ENCODE results near the gene TSSK2. TPM values are rescaled to one million over a fixed set of nuclear protein-coding genes. Genes with fewer than 3 reads are reported as not detected.

TSSK2 gene
- polyA plus RNA-seq, 1 experiment, result not detected

DNA sequence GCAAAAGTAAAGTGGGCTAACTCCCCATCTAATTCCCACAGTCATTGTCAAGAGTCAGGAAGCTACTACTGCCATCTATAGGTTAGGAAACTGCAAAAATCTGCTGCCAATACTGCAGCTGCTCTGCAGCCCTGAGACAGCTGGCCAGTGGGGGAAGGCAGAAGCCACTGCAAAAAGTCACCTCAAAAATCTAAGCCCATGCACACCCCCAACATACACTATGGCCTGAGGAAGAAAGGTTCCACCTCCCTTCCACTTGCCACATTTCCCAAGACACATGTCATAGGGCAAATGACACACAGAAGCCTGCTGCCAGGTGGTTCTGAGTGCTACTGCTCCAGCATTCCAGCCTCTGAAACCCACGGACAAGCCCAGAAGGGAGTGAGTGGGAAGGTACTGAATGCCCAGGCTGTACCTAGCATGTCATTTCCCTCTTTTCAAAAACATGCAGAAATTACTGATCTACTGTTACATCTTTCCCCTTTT is 45.8 kb upstream of the TSSK2 start:
- ChIA-PET POLR2A (interaction anchor here (1.1 kb wide), 1 partner anchor 37 kb away, joined by 5 read pairs; the partner anchor contains the start of gene DGCR2), CTCF (interaction anchor here (0.8 to 1.6 kb wide), 4 partner anchors 12 to 97 kb away, joined by 3 to 7 read pairs (median 4); no protein-coding TSS in a partner anchor)
- Histone ChIP-seq H3K27ac (ENCODE audit: low read depth, low read length) (peak overlapping the region; percentile 31), H3K9me3 (ENCODE audit: control insufficient read depth, insufficient read depth, low read length) (no peaks in the 10 kb centered on the region), H3K4me3 (ENCODE audit: low read depth, low read length) (no peak overlapping the region), H3K27me3 (ENCODE audit: control insufficient read depth, insufficient read depth, low read length) (no peaks in the 10 kb centered on the region)
- peak; percentile 64 for TF ChIP-seq CTCF (IDR thresholded peaks at IDR 0.05; ENCODE audit: low read depth, low read length)
- no peak for DNase-seq (ENCODE audit: low read depth, low spot score)

DNA sequence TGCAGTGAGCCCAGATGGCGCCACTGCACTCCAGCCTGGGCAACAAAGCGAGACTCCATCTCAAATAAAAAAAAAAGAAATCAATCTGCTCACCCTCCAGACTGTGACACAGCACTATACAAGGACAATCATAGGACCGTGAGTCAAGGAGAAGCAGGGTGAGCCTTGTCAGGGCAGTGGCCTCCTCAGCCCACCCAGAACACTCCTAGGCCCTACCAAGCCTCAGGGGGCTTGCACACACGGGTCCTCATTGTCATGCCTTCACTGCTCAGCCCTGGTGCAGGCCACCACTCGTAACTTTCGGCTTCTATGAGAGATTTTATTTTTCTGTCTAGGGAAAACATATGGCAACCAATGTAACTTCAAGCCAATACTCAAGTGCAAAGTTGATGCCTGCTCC is 44.7 kb upstream of the TSSK2 start:
- no peak for TF ChIP-seq CTCF (IDR thresholded peaks at IDR 0.05; ENCODE audit: low read depth, low read length)
- CTCF ChIA-PET, result no interaction called here
- H3K27me3 ChIP-seq (ENCODE audit: control insufficient read depth, insufficient read depth, low read length), result no peaks in the 10 kb centered on the region
- DNase-seq (ENCODE audit: low read depth, low spot score), result no peak
- H3K27ac ChIP-seq (ENCODE audit: low read depth, low read length), result no peak overlapping the region
- H3K4me3 ChIP-seq (ENCODE audit: low read depth, low read length), result no peak overlapping the region
- no peaks in the 10 kb centered on the region for H3K9me3 ChIP-seq (ENCODE audit: control insufficient read depth, insufficient read depth, low read length)
- POLR2A ChIA-PET, result no interaction called here

DNA sequence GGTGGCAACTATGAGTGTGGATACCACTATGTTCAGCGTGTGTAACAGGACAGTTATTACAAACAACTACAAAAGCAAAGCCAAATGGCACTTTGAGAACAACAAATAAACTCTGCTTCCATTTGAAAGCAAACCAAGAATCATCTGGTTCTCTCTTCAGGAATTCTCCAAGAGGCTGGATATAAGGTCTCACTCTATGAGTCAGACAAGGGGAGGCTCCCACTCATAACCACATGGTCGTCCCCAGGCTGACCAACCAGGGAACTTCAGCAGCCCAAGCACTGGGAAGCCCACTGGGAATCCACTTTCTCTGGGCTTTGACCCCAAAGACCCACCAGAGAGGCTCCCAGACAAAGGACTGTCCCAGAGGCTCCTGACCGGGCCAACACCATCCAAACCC is 44.2 kb upstream of the TSSK2 start:
- ChIA-PET POLR2A (no interaction called here), CTCF (no interaction called here)
- TF ChIP-seq CTCF (IDR thresholded peaks at IDR 0.05; ENCODE audit: low read depth, low read length), result no peak
- no peak overlapping the region for H3K27ac ChIP-seq (ENCODE audit: low read depth, low read length)
- H3K9me3 ChIP-seq (ENCODE audit: control insufficient read depth, insufficient read depth, low read length), result no peaks in the 10 kb centered on the region
- H3K4me3 ChIP-seq (ENCODE audit: low read depth, low read length), result no peak overlapping the region
- no peak for DNase-seq (ENCODE audit: low read depth, low spot score)
- H3K27me3 ChIP-seq (ENCODE audit: control insufficient read depth, insufficient read depth, low read length), result no peaks in the 10 kb centered on the region

DNA sequence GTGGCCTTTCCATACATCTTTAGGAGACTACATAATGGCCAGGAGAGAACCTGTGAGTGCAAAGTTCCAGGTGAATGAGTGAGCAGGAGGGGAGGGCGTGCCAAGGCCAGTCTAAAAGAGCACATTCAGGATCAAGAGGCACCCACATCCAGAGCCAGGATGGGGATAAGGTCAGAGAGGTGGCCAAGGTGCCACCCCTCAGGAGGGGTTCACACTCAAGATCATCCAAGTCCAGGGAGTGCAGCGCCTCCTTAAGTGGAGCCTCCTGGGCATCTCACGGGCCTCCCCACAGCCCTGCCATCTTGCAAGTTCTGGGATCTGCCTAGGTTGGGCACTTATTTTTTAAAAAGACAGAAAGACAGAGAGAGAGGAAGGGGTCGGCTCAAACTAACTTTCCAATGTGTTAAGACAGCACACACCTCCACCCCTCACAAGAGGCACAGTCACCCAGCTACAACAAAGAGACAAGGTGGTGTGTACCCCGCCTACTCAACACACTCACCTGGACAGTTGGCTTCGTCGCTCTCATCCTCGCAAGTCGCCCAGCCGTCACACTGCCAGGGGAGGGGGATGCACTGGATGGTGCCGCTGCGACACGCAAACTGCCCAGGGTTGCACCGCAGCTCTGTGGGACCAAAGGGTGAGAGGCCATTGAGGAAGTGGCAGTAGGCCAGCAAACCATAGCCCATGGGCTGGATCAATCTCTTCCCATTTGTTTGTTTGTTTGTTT is 42.1 kb upstream of the TSSK2 start:
- DNase-seq (ENCODE audit: low read depth, low spot score), result no peak
- no peak for TF ChIP-seq CTCF (IDR thresholded peaks at IDR 0.05; ENCODE audit: low read depth, low read length)
- Histone ChIP-seq H3K27ac (ENCODE audit: low read depth, low read length) (no peak overlapping the region), H3K9me3 (ENCODE audit: control insufficient read depth, insufficient read depth, low read length) (no peaks in the 10 kb centered on the region), H3K4me3 (ENCODE audit: low read depth, low read length) (no peak overlapping the region), H3K27me3 (ENCODE audit: control insufficient read depth, insufficient read depth, low read length) (no peaks in the 10 kb centered on the region)
- POLR2A ChIA-PET, result no interaction called here
- CTCF ChIA-PET, result no interaction called here

- POLR2A ChIA-PET, result no interaction called here
- CTCF ChIA-PET, result interaction anchor here (1.2 kb wide), 1 partner anchor 14 kb away, joined by 4 read pairs; no protein-coding TSS in a partner anchor
- no peaks in the 10 kb centered on the region for H3K9me3 ChIP-seq (ENCODE audit: control insufficient read depth, insufficient read depth, low read length)
- no peak for TF ChIP-seq CTCF (IDR thresholded peaks at IDR 0.05; ENCODE audit: low read depth, low read length)
- no peak overlapping the region for H3K4me3 ChIP-seq (ENCODE audit: low read depth, low read length)
- DNase-seq (ENCODE audit: low read depth, low spot score), result no peak
- H3K27ac ChIP-seq (ENCODE audit: low read depth, low read length), result no peak overlapping the region
- H3K27me3 ChIP-seq (ENCODE audit: control insufficient read depth, insufficient read depth, low read length), result no peaks in the 10 kb centered on the region
Measured at GRCh38 chr22:19090183-19090582, 40.9 kb upstream of the TSSK2 start.

Measured in AG04450 (cell line).